Spinal cord (tissue), 10 donors: ENCODE results near the gene UNC93B1. TPM values are rescaled to one million over a fixed set of nuclear protein-coding genes. Genes with fewer than 3 reads are reported as not detected.
"Not testable (repeated sequence)": the region's sequence is repeated elsewhere in the genome, so short reads cannot be mapped to it uniquely, and the experiment has no call there.

Experiments
- DNase-seq, 6 donors: peaks; one replicate each; pipeline versions ENCODE4 v3.0.0 to v3.0.0-alpha.2; 2013 to 2015; ENCODE audit warnings: low spot score in 6 of 6, low read depth in 4 of 6
- H3K27ac ChIP-seq: one replicate; pipeline ENCODE4 v1.5.1; 2013; ENCODE audit warnings: low read depth, low read length, control low read depth
- H3K27me3 ChIP-seq: one replicate; pipeline ENCODE4 v1.6.1; 2013; ENCODE audit warnings: low read length; ENCODE audit not compliant: control insufficient read depth, insufficient read depth
- H3K36me3 ChIP-seq: one replicate; pipeline ENCODE4 v1.6.1; 2013; ENCODE audit warnings: low read length; ENCODE audit not compliant: control insufficient read depth, insufficient read depth
- H3K4me1 ChIP-seq: one replicate; pipeline ENCODE4 v1.6.1; 2013; ENCODE audit warnings: low read length; ENCODE audit not compliant: control insufficient read depth, insufficient read depth
- H3K4me3 ChIP-seq: one replicate; pipeline ENCODE4 v1.5.1; 2013; ENCODE audit warnings: low read depth, low read length, control low read depth
- H3K9me3 ChIP-seq: one replicate; pipeline ENCODE4 v1.6.1; 2013; ENCODE audit warnings: low read length; ENCODE audit not compliant: control insufficient read depth, insufficient read depth
- WGBS: methylation state at CpG from one replicate; pipeline ENCODE4 v1.1.5; 2013; ENCODE audit warnings: missing lambda C conversion rate; ENCODE audit not compliant: insufficient coverage; 5-methylcytosine and 5-hydroxymethylcytosine counted together
- polyA plus RNA-seq, 2 donors: library from polyadenylated mRNA; unstranded; fragments of 120-200 nt; gene quantifications; one replicate each; pipeline ENCODE4 v1.2.1, GENCODE V29; 2013; ENCODE audit not compliant: insufficient read length in 2 of 2
- total RNA-seq, 2 donors: library from RNA; depleted of rRNA in 1 of 2; stranded (reverse); fragments of 120-200 nt in 1 of 2; fragments of >200 nt in 1 of 2; gene quantifications; one replicate each; pipeline versions ENCODE4 v1.2.3 to v1.2.4, GENCODE V29; 2013 to 2014
- donor health status: healthy.

The UNC93B1 gene
- total and polyA plus RNA-seq, 4 donors = 11.3 to 14.8 (median 12.4) TPM

- not testable (repeated sequence) for H3K4me3 ChIP-seq, H3K9me3 ChIP-seq, H3K4me1 ChIP-seq, DNase-seq, H3K27me3 ChIP-seq, H3K36me3 ChIP-seq, H3K27ac ChIP-seq
- WGBS = 5% methylated on average over 39 of the region's 70 CpGs
These were observed 12.4 kb downstream of the UNC93B1 start for GRCh38 chr11:67991347-67992121.

- WGBS = 7% methylated on average over 32 of the region's 58 CpGs
- not testable (repeated sequence) for H3K9me3 ChIP-seq, H3K27me3 ChIP-seq, H3K27ac ChIP-seq, H3K4me3 ChIP-seq, H3K36me3 ChIP-seq, DNase-seq, H3K4me1 ChIP-seq
These were observed 13.2 kb downstream of the UNC93B1 start for GRCh38 chr11:67990546-67991346.

- DNase-seq, H3K27ac ChIP-seq, H3K4me3 ChIP-seq, H3K36me3 ChIP-seq, H3K4me1 ChIP-seq, H3K27me3 ChIP-seq, H3K9me3 ChIP-seq: not testable (repeated sequence)
- WGBS = no CpG with 5 or more reads among the region's 6 CpGs
These were observed 18.6 kb downstream of the UNC93B1 start for GRCh38 chr11:67985302-67985701.

- WGBS = 80% methylated on average over 1 of the region's 29 CpGs
- no peaks in the 10 kb centered on the region for H3K9me3 ChIP-seq
These were observed 19.9 kb downstream of the UNC93B1 start for GRCh38 chr11:67983951-67984350.

GRCh38 chr11:67982255-67982857, 21.5 kb downstream of the UNC93B1 start:
- not testable (repeated sequence) for H3K27me3 ChIP-seq, DNase-seq, H3K4me1 ChIP-seq, H3K27ac ChIP-seq, H3K36me3 ChIP-seq, H3K9me3 ChIP-seq, H3K4me3 ChIP-seq
- no CpG with 5 or more reads among the region's 17 CpGs for WGBS

More at GRCh38 chr11:67983951-67984350, 19.9 kb downstream of the UNC93B1 start:
- no peak overlapping the region for H3K27ac ChIP-seq
- no peaks in the 10 kb centered on the region for H3K36me3 ChIP-seq
- H3K4me1 ChIP-seq = no peaks in the 10 kb centered on the region
- DNase-seq = no peak
- no peaks in the 10 kb centered on the region for H3K27me3 ChIP-seq
- H3K4me3 ChIP-seq = no peak overlapping the region

- H3K27ac ChIP-seq = not testable (repeated sequence)
These were observed 22.7 kb downstream of the UNC93B1 start for GRCh38 chr11:67981226-67981625.

GRCh38 chr11:67978766-67979418, 25.0 kb downstream of the UNC93B1 start:
- not testable (repeated sequence) for H3K27me3 ChIP-seq, H3K36me3 ChIP-seq, H3K4me3 ChIP-seq, H3K27ac ChIP-seq, H3K9me3 ChIP-seq, DNase-seq, H3K4me1 ChIP-seq
- 58% methylated on average over 12 of the region's 17 CpGs for WGBS

More at GRCh38 chr11:67981226-67981625, 22.7 kb downstream of the UNC93B1 start:
- DNase-seq, H3K4me3 ChIP-seq, H3K4me1 ChIP-seq, H3K36me3 ChIP-seq, H3K27me3 ChIP-seq, H3K9me3 ChIP-seq: not testable (repeated sequence)
- 80% methylated on average over 10 of the region's 10 CpGs for WGBS

- H3K4me1 ChIP-seq, H3K27me3 ChIP-seq, H3K27ac ChIP-seq, H3K4me3 ChIP-seq, H3K9me3 ChIP-seq, H3K36me3 ChIP-seq, DNase-seq: not testable (repeated sequence)
- WGBS = 85% methylated on average over 11 of the region's 12 CpGs
These were observed 29.2 kb downstream of the UNC93B1 start for GRCh38 chr11:67974746-67975145.

GRCh38 chr11:67965830-67966348, 38.0 kb downstream of the UNC93B1 start:
- H3K4me3 ChIP-seq, H3K9me3 ChIP-seq, H3K27me3 ChIP-seq, H3K27ac ChIP-seq, H3K36me3 ChIP-seq, DNase-seq, H3K4me1 ChIP-seq: not testable (repeated sequence)
- WGBS = 96% methylated on average over 15 of the region's 19 CpGs
